ENCODE measurements around the gene ELMOD2. TPM values are rescaled to one million over a fixed set of nuclear protein-coding genes. Genes with fewer than 3 reads are reported as not detected.

The ELMOD2 gene
- total RNA-seq, 1 experiment from 2014 or later: 27.4 TPM

GRCh38 chr4:140600408-140600807 is 76.4 kb downstream of the ELMOD2 start (continued):
- TF ChIP-seq ZNF532 (CRISPR knock-in tag; IDR thresholded peaks at IDR 0.05; ENCODE audit: borderline replicate concordance): no peak

GRCh38 chr4:140602714-140603113 is 78.7 kb downstream of the ELMOD2 start:
- no peak for DNase-seq (ENCODE audit: low spot score)
- ATAC-seq: peak; percentile 33; the same call in 1 of the 2 replicates
- ChIA-PET CTCF (interaction anchor here (0.6 to 1.4 kb wide), 3 partner anchors 243 to 350 kb away, joined by 3 to 4 read pairs (median 4); no protein-coding TSS in a partner anchor), POLR2A (no interaction called here)
- Mint-ChIP-seq H3K9me3 (no peaks in the 10 kb centered on the region), H3K4me3 (no peak overlapping the region), H3K27me3 (ENCODE audit: low read depth) (no peaks in the 10 kb centered on the region), H3K36me3 (no peaks in the 10 kb centered on the region), H3K4me1 (peaks cover 5% of the 10 kb centered on the region; the same call in 1 of the 2 replicates), H3K27ac (no peak overlapping the region)
- TF ChIP-seq TCF7 (CRISPR knock-in tag; IDR thresholded peaks at IDR 0.05; ENCODE audit: low read depth): no peak
- no peak for TF ChIP-seq JUN (CRISPR knock-in tag; IDR thresholded peaks at IDR 0.05)
- TF ChIP-seq FOXP1 (CRISPR knock-in tag; IDR thresholded peaks at IDR 0.05; ENCODE audit: borderline replicate concordance): no peak
- TF ChIP-seq RORB (CRISPR knock-in tag; IDR thresholded peaks at IDR 0.05): no peak
- no peak for TF ChIP-seq GTF2I (CRISPR knock-in tag; conservative IDR thresholded peaks at IDR 0.05)
- TF ChIP-seq E2F4 (CRISPR knock-in tag; IDR thresholded peaks at IDR 0.05; ENCODE audit: borderline replicate concordance, low read depth): no peak
- no peak for TF ChIP-seq ATF3 (CRISPR knock-in tag; conservative IDR thresholded peaks at IDR 0.05)
- no peak for TF ChIP-seq GRHL2 (CRISPR knock-in tag; IDR thresholded peaks at IDR 0.05; ENCODE audit: insufficient replicate concordance, severe bottlenecking)
- no peak for TF ChIP-seq ZBTB21 (CRISPR knock-in tag; IDR thresholded peaks at IDR 0.05; ENCODE audit: borderline replicate concordance)
- no peak for TF ChIP-seq CREM (CRISPR knock-in tag; IDR thresholded peaks at IDR 0.05)
- TF ChIP-seq SOX15 (CRISPR knock-in tag; IDR thresholded peaks at IDR 0.05): no peak
- TF ChIP-seq ZNF512 (CRISPR knock-in tag; IDR thresholded peaks at IDR 0.05; ENCODE audit: borderline replicate concordance): no peak
- TF ChIP-seq ZNF416 (CRISPR knock-in tag; IDR thresholded peaks at IDR 0.05): no peak
- TF ChIP-seq NFYB (CRISPR knock-in tag; conservative IDR thresholded peaks at IDR 0.05; ENCODE audit: low read depth): no peak
- no peak for TF ChIP-seq E2F1 (CRISPR knock-in tag; IDR thresholded peaks at IDR 0.05)
- TF ChIP-seq ZNF121 (CRISPR knock-in tag; IDR thresholded peaks at IDR 0.05): no peak
